GM21447 (cell line): Measurements from ENCODE around the gene GIPC1.
A peak's percentile ranks its signal among the peaks of the same experiment; 100 is the strongest.
"Not testable (repeated sequence)": the region's sequence is repeated elsewhere in the genome, so short reads cannot be mapped to it uniquely, and the experiment has no call there.

Experiments
- ATAC-seq: cut with Tn5 transposase; IDR thresholded peaks from one replicate; pipeline ENCODE4 v1.9.1; 2021; ENCODE audit not compliant: unreplicated experiment

Gene GIPC1

GRCh38 chr19:14519245-14519859, 23.4 kb upstream of the GIPC1 start:
- no peak for ATAC-seq

GRCh38 chr19:14517840-14518505, 22.0 kb upstream of the GIPC1 start, which contains the start of gene DNAJB1:
TSS of gene DNAJB1 (minus strand) at chr19:14518397. CDS start at chr19:14518349, 48 bp downstream.
- ATAC-seq, result peak; percentile 49

DNA sequence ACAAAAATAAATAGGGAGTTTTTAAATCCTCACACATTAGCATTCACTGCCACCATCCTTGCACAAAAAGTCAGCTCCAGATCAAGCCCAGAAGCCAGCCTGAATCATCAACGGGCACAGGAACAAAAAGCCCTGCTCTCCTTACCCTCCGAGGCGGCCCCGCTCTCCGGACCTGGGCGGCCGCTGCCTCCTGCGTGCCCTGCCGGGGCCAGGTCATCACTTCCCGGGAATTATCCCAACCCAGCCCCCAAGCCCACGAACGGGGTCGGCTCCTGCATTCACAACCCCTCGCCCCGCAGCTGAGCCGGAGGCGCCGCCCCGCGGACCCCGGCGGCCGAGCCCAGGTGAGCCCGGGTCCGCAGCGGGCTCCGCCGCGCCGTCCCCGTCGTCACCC, 21.5 kb upstream of the GIPC1 start:
- peak; percentile 1 for ATAC-seq

- ATAC-seq, result no peak
These were observed 21.0 kb upstream of the GIPC1 start for GRCh38 chr19:14516746-14517438.

DNA sequence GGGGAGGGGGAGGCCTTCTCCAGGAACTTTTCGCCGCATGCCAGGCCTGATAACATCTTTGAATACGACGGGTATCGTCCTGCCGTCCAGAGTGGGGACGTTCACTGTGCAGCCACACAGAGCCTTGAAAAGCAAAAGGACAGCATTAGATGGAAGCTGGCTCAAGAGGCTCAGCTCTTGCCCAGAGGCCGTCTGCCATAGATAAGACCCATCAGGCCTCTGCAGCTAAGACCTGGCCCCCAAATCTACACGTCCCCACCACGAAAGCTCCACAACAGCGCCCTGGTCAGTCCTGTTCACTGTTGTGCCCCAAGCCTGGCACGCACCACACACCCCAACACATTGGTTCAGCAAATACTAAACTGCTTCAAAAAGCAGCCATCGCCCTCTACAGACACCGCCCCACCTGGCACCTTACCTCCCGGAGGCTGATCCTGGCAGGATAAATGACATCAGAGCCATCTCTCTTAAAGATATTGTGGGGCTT, 20.2 kb upstream of the GIPC1 start:
- no peak for ATAC-seq

DNA sequence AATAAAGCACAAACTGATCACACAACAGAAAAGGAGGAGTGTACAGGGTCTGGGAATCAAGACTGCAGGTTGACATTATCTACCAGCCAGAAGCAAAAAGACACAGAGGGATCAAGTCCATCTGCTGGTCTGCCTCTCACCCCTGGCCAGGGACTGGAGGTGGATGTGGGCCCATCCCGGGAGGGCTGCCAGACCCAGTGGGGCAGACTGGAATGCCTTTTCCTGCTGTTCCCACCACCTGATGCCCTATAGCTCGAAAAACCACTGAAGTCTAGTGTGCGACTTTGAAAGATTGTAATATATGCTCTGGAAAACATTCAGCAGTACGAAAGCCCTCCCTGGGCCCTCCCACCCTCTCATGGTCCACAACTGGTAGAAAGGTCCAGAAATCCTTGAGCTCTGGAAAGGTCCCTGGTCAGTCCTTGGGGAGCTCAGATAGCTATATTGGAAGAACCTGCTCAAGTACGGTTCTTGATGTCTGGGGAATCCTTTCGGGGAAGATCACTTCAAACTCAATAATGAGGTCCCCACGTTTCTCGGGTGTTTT, 19.6 kb upstream of the GIPC1 start:
- ATAC-seq, result no peak

- no peak for ATAC-seq
These were observed 18.4 kb upstream of the GIPC1 start for GRCh38 chr19:14514215-14514863.

- no peak for ATAC-seq
These were observed 16.6 kb upstream of the GIPC1 start for GRCh38 chr19:14512406-14512961.

DNA sequence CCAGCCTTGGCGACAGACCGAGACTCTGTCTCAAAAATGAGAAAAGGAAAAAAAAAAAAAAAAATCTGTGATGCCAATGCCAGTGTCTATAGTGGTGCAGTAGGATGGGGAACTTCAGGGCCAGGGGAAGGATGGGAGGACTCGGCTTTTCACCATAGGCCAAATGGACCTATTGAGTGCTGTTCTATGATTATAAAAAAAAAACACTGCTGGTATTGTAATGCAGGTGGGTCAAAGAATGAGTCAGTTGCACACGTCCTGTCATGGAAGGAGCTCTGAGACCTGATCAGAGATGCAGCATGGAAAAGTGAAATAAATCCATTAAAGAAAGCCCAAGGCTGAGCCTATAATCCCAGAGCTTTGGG, 15.3 kb upstream of the GIPC1 start:
- no peak for ATAC-seq

DNA sequence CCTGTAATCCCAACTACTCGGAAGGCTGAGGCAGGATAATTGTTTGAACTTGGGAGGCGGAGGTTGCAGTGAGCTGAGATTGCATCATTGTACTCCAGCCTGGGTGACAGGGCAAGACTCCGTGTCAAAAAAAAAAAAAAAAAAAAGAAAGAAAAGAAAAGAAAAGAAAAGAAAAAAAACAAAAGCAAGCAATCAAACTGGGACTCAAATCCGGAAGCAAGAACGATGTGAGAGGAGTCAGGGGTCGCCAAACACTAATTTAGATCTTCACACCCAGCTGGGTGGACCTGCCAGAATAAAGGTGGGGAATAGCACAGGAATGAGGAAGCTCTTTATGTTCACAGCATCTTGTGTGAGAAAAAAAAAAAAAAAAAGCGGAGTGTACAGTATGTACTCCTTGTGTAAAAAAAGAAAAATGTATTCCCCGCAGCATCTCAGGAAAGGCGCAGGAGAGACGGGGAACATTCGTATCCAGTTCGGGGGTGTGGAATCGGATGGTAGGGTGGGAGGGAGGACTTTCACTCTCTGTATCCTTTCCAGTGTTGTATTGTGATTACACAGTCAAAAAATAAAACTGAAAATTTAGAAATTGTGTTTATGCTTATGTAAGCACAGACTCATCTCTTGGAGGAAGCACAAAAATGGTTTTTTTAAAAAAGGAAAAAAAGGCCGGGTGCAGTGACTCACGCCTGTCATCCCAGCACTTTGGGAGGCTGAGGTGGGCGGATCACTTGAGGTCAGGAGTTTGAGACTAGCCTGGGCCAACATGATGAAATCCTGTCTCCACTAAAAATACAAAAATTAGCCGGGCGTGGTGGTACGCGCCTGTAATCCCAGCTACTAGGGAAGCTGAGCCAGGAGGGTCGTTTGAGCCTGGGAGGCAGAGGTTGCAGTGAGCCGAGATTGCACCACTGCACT, 14.6 kb upstream of the GIPC1 start:
- ATAC-seq, result no peak

DNA sequence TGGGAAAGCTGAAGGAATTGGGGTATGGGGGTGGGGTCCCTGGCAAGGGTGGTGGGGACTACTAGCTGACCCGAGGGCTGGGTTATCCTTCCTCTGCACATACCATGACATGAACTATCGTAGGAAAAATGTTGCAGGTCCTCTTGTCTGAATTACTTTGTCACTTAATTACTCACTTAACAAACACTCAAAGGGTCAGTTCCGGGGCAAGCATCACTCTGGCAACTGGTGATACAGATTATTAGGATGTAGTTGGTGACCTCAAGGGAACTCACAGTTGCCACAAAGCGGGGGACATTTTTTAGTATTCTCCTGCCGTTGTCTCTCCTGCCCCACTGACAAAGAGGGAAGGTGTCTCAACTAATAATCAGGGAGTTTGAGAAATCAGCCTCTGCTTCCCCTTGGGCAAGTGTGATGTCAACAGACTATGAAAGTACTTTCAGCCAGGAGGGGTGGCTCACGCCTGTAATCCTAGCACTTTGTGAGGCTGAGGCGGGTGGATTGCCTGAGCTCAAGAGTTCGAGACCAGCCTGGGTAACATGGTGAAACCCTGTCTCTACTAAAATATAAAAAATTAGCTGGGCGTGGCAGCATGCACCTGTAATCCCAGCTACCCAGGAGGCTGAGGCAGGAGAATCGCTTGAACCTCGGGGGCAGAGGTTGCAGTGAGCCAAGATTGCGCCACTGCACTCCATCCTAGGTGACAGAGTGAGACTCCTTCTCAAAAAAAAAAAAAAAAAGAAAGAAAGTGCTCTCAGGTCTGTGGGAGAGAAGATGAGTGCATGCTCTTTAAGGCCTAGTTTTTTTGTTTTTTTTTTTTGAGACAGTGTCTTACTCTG, 12.0 kb upstream of the GIPC1 start:
- ATAC-seq, result no peak

GRCh38 chr19:14505488-14506239, 9.7 kb upstream of the GIPC1 start:
- no peak for ATAC-seq

DNA sequence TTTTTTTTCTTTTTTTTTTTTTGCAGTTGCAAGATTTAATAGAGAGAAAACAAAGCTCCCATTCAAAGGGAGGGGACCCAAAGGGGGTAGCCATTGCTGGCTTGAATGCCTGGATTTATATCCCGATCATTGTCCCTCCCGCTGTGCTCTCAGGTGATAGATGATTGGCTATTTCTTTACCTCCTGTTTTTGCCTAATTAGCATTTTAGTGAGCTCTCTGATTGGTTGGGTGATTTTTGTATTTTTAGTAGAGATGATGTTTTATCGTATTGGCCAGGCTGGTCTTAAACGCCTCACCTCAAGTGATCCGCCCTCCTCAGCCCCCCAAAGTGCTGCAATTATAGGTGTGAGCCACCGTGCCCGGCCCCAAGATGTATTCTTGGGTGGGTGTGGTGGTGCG, 8.6 kb upstream of the GIPC1 start:
- ATAC-seq, result not testable (repeated sequence)

DNA sequence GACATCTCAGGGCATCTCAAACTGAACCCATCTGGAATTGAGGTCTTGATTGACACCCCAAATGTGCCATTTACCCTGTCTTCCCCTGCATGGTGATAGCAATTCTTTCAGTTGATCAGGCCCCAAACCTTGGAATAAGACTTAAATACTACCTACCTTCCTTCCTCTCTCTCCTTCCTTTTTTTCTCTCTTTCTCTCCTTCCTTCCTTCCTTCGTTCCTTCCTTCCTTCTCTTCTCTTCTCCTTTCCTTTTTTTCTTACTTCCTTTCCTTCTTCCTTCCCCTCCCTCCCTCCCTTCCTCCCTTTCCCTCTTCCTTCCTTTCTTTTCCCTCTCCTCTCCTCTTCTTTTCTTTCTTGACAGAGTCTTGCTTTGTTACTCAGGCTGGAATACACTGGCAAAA, 7.4 kb upstream of the GIPC1 start:
- ATAC-seq, result no peak

- no peak for ATAC-seq
These were observed 6.6 kb upstream of the GIPC1 start for GRCh38 chr19:14502334-14503092.

DNA sequence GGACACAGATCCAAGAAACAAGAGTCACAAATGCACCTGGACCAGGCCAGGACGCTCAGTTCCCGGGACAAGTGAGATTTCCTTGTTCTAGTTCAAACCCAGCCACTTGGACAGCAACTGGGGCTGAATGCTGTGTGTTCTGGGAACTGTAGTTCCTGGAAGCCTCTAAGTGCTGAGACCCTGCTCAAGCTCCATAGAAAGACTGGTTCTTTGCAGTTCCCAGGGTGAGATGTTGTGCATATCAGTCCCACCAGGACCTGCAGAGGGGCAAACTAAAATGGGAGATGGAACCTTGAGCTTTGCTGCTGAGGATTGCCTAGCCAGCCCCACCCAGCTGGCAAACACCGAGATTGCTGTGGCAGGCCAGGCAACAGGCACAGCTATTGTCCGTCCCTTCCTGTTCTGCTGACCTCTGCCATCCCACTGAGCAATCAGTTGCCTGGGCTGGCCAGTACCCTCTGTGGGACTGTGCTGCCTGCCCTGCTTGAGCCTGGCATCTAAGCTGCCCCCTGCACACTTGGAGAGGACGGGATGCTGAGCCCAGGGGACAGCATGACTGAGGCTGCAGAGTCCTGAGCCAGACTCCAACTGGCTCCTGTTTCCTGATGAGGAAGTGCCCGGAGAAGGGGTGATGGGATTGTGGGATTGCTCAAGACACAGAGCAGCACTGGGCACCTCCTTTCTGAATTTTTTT, 1.4 kb upstream of the GIPC1 start:
- no peak for ATAC-seq

DNA sequence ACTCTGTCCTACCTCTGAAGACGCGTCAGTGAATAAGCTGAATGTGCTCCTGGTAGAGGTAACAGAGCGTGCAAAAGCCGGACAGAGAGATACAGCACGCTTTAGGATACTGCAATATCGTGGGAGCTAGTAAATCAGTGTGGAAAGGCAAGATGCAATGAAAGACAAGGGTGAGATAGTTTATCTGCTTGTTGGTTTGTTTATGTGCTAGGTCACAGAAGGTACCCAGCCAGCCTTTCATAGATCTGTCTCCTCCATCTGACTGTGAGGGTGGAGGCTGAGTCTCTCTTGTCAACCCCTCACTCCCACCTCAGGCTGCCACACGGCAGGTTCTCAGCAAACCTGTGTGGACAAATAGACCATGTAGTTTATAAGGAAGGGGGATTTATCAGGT, 904 bp upstream of the GIPC1 start:
- no peak for ATAC-seq
